Gastrocnemius medialis (tissue), 4 donors: Measurements from ENCODE around the gene REXO4. TPM values are rescaled to one million over a fixed set of nuclear protein-coding genes. Genes with fewer than 3 reads are reported as not detected.
A peak's percentile ranks its signal among the peaks of the same experiment; 100 is the strongest.

Source experiments
- ATAC-seq, 2 donors: fragments of 150-250 bp; one replicate each; pipeline ENCODE4 v1.9.1; 2016
- DNase-seq, 2 donors: peaks; one replicate each; pipeline ENCODE4 v3.0.0-alpha.2; 2019
- H3K27ac ChIP-seq, 4 donors: fragments of 200-600 bp; sonication (generic); 1 replicate in 1 of 4; 2 replicates in 3 of 4; pipeline ENCODE4 v1.5.1; 2016 to 2018; ENCODE audit warnings: mild to moderate bottlenecking in 2 of 4, moderate library complexity in 1 of 4
- H3K27me3 ChIP-seq, 3 donors: fragments of 200-600 bp; sonication (generic) in 2 of 3; 1 replicate in 1 of 3; 2 replicates in 2 of 3; pipeline versions ENCODE4 v1.5.1 to v1.6.0; 2016 to 2019; ENCODE audit warnings: mild to moderate bottlenecking in 1 of 3, moderate library complexity in 1 of 3
- H3K36me3 ChIP-seq, 2 donors: fragments of 200-600 bp; sonication (generic) in 1 of 2; one replicate each; pipeline ENCODE4 v1.5.1; 2017 to 2018
- H3K4me1 ChIP-seq, 2 donors: fragments of 200-600 bp; sonication (generic) in 1 of 2; one replicate each; pipeline ENCODE4 v1.5.1; 2016 to 2017; ENCODE audit warnings: mild to moderate bottlenecking in 2 of 2
- H3K4me3 ChIP-seq, 4 donors: fragments of 200-600 bp; sonication (generic) in 3 of 4; 1 replicate in 1 of 4; 2 replicates in 3 of 4; pipeline ENCODE4 v1.5.1; 2016 to 2019; ENCODE audit warnings: mild to moderate bottlenecking in 2 of 4
- H3K9me3 ChIP-seq, 3 donors: fragments of 200-600 bp; sonication (generic) in 2 of 3; 1 replicate in 1 of 3; 2 replicates in 2 of 3; pipeline ENCODE4 v1.5.1; 2016 to 2019
- POLR2A ChIP-seq, 2 donors: fragments of 450-650 bp; IDR thresholded peaks; one replicate each; pipeline ENCODE4 v1.6.1; 2017; ENCODE audit warnings: antibody characterized with exemption in 2 of 2, mild to moderate bottlenecking in 2 of 2, moderate library complexity in 2 of 2
- in situ Hi-C, 4 donors: fragments of 200-750 bp; cut with MboI; loops; one replicate each; pipeline versions ENCODE4 v1.15.0 to v1.8.0; 2017; ENCODE audit warnings: low sequenced_read_pairs in 4 of 4
- intact Hi-C: fragments of 100-400 bp; cut with DNase I; formaldehyde crosslinking; loops from one replicate; pipeline ENCODE4 v1.15.1; 2023; ENCODE audit warnings: low total_unique reads
- total RNA-seq, 4 donors: library from RNA; depleted of rRNA; stranded (reverse); fragments of >200 nt; gene quantifications; one replicate each; pipeline versions ENCODE4 v1.1.0 to v1.2.3, GENCODE V29; 2016
- TF ChIP-seq, protein P1 (sequence below), 5 experiments: fragments of 450-650 bp in 3 of 5; fragments of 200-600 bp in 2 of 5; sonication (generic) in 2 of 5; IDR thresholded peaks in 4 of 5; conservative IDR thresholded peaks in 1 of 5; 1 replicate in 4 of 5; 2 replicates in 1 of 5; pipeline ENCODE4 v1.5.1; 2016 to 2019; ENCODE audit warnings: antibody characterized with exemption in 5 of 5, mild to moderate bottlenecking in 3 of 5, moderate library complexity in 3 of 5

REXO4 gene
- total RNA-seq, 4 donors from 2014 or later = 26.1 to 42.5 (median 34.6) TPM

DNA sequence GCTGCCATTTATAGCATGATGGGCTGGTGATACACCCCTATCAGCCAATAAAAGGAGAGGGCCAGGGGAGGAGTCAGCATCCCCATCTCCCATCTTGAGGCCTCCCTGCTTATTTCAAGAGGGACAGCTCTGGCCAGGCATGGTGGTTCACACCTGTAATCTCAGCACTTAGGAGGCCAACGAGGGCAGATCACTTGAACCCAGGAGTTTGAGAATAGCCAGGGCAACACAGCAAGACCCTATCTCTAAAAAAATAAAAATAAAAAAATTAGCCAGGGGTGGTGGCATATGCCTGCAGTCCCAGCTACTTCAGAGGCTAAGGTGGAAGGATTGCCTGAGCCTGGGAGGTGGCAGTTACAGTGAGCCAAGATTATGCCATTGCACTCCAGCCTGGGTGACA is 9.8 kb downstream of the REXO4 start:
- DNase-seq = no peak
- Histone ChIP-seq H3K4me1 (peaks cover 16 to 17% of the 10 kb centered on the region in 2 donors), H3K27ac (no peak overlapping the region), H3K27me3 (no peaks in the 10 kb centered on the region), H3K4me3 (no peak overlapping the region), H3K9me3 (no peaks in the 10 kb centered on the region), H3K36me3 (peaks cover 0 to 53% of the 10 kb centered on the region in 2 donors)
- intact Hi-C loops (no loop called here), in situ Hi-C loops (loop anchor here in 1 of 4 donors (5.0 kb wide), 1 partner anchor 74 kb away; no protein-coding TSS in a partner anchor)
- no peak for ATAC-seq
- no peak for TF ChIP-seq POLR2A (IDR thresholded peaks at IDR 0.05)
- TF ChIP-seq, protein P1, sequence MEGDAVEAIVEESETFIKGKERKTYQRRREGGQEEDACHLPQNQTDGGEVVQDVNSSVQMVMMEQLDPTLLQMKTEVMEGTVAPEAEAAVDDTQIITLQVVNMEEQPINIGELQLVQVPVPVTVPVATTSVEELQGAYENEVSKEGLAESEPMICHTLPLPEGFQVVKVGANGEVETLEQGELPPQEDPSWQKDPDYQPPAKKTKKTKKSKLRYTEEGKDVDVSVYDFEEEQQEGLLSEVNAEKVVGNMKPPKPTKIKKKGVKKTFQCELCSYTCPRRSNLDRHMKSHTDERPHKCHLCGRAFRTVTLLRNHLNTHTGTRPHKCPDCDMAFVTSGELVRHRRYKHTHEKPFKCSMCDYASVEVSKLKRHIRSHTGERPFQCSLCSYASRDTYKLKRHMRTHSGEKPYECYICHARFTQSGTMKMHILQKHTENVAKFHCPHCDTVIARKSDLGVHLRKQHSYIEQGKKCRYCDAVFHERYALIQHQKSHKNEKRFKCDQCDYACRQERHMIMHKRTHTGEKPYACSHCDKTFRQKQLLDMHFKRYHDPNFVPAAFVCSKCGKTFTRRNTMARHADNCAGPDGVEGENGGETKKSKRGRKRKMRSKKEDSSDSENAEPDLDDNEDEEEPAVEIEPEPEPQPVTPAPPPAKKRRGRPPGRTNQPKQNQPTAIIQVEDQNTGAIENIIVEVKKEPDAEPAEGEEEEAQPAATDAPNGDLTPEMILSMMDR (IDR thresholded peaks at IDR 0.05 in 4 of 5, conservative IDR thresholded peaks at IDR 0.05 in 1 of 5) = no peak

DNA sequence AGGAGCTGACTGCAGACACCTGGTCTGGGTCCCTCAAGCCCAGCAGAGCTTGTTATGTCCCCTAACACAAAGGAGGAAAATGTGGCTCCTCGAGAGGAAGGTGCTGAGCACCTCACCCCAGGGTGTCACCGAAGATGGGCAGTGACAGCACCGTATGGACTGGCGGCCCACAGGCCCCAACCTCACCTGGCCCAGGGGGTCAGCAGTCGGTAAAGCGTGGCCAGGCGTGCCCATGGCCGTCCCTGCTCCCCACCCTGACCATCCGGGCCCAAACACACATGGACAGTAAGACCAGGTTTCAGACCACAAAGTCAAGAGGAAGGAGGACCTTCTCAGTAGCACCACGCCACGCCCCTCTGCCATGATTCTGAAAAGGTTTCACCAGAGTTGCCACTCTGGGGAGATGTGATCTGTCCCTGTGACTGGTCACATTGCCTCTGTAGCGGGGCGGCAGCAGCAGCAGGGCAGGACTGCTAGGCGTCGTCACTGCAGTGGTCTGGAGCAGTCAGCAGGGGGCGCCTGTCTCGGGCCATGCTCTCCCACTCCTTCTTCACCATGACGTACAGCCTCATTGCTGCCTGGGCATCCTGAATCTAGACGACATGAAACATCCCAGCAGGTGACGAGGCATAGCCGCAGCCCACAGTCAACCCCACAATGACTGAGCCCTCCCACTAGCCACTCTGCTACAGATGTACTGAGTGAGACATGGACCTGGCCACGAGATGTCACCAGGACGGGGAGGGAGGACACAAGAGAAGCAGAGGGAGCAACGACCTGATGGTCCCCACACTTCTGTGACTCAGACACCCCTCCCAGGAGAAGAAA is 11.1 kb downstream of the REXO4 start:
- H3K36me3 ChIP-seq = peaks cover 0 to 39% of the 10 kb centered on the region in 2 donors
- in situ Hi-C loops = loop anchor here in 1 of 4 donors (5.0 kb wide), 1 partner anchor 76 kb away; no protein-coding TSS in a partner anchor
- no peaks in the 10 kb centered on the region for H3K27me3 ChIP-seq
- H3K9me3 ChIP-seq = no peaks in the 10 kb centered on the region
- no peak overlapping the region for H3K4me3 ChIP-seq
- peaks cover 16 to 17% of the 10 kb centered on the region in 2 donors for H3K4me1 ChIP-seq
- DNase-seq (peak; percentile 23 to 65), ATAC-seq (peak; percentile 31 to 76)
- H3K27ac ChIP-seq = peak overlapping the region; percentile 51 to 79 (median 70)
- intact Hi-C loops = loop anchor here (1.0 kb wide), 2 partner anchors 21 to 80 kb away; no protein-coding TSS in a partner anchor
- TF ChIP-seq, protein P1 (IDR thresholded peaks at IDR 0.05 in 4 of 5, conservative IDR thresholded peaks at IDR 0.05 in 1 of 5) = peak; percentile 77 to 90 (median 83)
- TF ChIP-seq POLR2A (IDR thresholded peaks at IDR 0.05) = no peak

- Histone ChIP-seq H3K27me3 (no peaks in the 10 kb centered on the region), H3K4me1 (peaks cover 16 to 17% of the 10 kb centered on the region in 2 donors), H3K4me3 (no peak overlapping the region), H3K9me3 (no peaks in the 10 kb centered on the region), H3K27ac (peak overlapping the region; percentile 51 to 79 (median 70)), H3K36me3 (peaks cover 0 to 30% of the 10 kb centered on the region in 2 donors)
- in situ Hi-C loops = loop anchor here in 1 of 4 donors (5.0 kb wide), 1 partner anchor 77 kb away; no protein-coding TSS in a partner anchor
- intact Hi-C loops = loop anchor here (1.0 to 2.0 kb wide), 2 partner anchors 81 to 219 kb away; no protein-coding TSS in a partner anchor
- DNase-seq (peak; percentile 70 to 81), ATAC-seq (peak; percentile 87 to 92)
- TF ChIP-seq, protein P1 (IDR thresholded peaks at IDR 0.05 in 4 of 5, conservative IDR thresholded peaks at IDR 0.05 in 1 of 5) = no peak
- no peak for TF ChIP-seq POLR2A (IDR thresholded peaks at IDR 0.05)
Measured at GRCh38 chr9:133405508-133406438, 12.0 kb downstream of the REXO4 start.

DNA sequence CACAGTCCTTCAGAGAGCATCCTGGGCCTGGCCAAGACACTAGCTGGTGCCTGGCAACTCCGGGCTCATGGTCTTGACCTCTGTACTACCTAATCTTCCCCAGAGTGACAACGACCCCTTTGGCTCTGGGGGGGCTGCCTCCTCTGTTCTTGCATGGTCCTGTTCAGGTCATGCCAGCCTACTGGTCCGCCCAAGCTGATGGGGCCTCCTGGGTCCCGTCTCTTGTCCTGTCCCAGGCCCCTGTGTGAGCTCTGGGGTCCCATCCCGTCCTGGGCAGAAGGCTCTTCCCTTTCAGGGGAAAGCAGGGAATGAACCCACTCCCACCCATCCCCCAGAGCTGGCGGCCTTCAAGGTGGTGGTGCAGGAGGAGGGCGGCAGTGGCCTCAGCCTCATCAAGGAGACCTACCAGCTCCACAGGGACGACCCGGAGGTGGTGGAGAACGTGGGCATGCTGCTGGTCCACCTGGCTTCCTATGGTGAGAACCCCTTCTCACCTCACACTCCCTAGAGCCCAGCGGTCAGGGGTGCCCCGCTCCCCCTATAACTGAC is 13.3 kb downstream of the REXO4 start:
- ATAC-seq (no peak), DNase-seq (no peak)
- intact Hi-C loops (loop anchor here (2.0 kb wide), 1 partner anchor 218 kb away; no protein-coding TSS in a partner anchor), in situ Hi-C loops (loop anchor here in 1 of 4 donors (5.0 kb wide), 1 partner anchor 78 kb away; no protein-coding TSS in a partner anchor)
- no peaks in the 10 kb centered on the region for H3K9me3 ChIP-seq
- no peak for TF ChIP-seq POLR2A (IDR thresholded peaks at IDR 0.05)
- TF ChIP-seq, protein P1 (IDR thresholded peaks at IDR 0.05 in 4 of 5, conservative IDR thresholded peaks at IDR 0.05 in 1 of 5) = no peak
- H3K4me1 ChIP-seq = peaks cover 16 to 17% of the 10 kb centered on the region in 2 donors
- H3K4me3 ChIP-seq = no peak overlapping the region
- H3K27me3 ChIP-seq = no peaks in the 10 kb centered on the region
- H3K36me3 ChIP-seq = peaks cover 0 to 18% of the 10 kb centered on the region in 2 donors
- H3K27ac ChIP-seq = no peak overlapping the region
